OCI-LY7 (cell line): Measurements from ENCODE around the gene BACH2.

Experiments used
- EZH2phosphoT487 ChIP-seq: fragments of 200-600 bp; sonication (generic); IDR thresholded peaks from 2 replicates; pipeline ENCODE4 v1.6.1; 2018; ENCODE audit warnings: low read depth, borderline replicate concordance, mild to moderate bottlenecking, mixed run types, antibody characterized with exemption, low read length, moderate library complexity, mixed read lengths
- TF ChIP-seq, protein P1 (sequence below): fragments of 200-600 bp; sonication (generic); conservative IDR thresholded peaks from 2 replicates; pipeline ENCODE4 v1.5.1; 2014; ENCODE audit warnings: mild to moderate bottlenecking, antibody characterized with exemption, low read length, moderate library complexity, mixed read lengths

DNA sequence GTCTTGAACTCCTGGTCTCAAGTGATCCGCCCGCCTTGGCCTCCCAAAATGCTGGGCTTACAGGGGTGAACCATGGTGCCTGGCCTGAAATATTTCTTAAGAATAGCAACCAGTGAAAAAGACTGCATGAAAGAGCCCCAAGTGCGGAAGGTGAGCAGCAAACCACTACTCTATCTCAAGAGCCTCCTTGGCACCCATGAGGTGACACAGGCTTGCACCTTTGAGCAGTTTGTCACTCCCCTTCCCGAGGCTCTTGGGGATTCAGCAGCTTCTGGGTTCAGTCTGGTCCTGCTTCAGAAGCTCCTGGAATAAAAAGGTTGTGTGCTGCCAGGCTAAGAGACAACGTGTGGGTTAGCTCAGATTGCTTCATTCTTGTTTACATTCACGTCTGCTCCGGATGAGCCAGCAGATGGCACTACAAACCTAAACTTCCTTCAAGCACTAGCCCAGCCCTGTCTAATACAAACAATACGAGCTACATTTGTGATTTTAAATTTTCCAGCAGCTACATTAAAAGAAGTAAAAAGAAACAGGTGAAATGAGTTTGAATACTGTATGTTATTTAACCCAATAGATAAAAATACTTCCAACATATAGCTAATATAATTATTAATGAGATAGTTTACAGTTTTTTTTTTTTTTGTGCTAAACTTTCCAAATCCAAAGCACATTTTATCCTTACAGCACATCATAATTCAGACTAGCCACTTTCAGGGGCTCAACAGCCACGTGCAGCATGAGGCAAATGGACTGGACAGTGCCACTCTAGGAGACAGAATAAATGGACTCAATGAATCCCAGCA lies 356.2 kb downstream of the BACH2 start:
- TF ChIP-seq, protein P1, sequence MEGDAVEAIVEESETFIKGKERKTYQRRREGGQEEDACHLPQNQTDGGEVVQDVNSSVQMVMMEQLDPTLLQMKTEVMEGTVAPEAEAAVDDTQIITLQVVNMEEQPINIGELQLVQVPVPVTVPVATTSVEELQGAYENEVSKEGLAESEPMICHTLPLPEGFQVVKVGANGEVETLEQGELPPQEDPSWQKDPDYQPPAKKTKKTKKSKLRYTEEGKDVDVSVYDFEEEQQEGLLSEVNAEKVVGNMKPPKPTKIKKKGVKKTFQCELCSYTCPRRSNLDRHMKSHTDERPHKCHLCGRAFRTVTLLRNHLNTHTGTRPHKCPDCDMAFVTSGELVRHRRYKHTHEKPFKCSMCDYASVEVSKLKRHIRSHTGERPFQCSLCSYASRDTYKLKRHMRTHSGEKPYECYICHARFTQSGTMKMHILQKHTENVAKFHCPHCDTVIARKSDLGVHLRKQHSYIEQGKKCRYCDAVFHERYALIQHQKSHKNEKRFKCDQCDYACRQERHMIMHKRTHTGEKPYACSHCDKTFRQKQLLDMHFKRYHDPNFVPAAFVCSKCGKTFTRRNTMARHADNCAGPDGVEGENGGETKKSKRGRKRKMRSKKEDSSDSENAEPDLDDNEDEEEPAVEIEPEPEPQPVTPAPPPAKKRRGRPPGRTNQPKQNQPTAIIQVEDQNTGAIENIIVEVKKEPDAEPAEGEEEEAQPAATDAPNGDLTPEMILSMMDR, result peak; percentile 89
- TF ChIP-seq EZH2phosphoT487, result no peak
